Heart left ventricle (tissue), 13 donors: ENCODE data around the gene GNB5.

Source experiments
- POLR2A ChIP-seq, 2 donors: fragments of 450-650 bp; IDR thresholded peaks; one replicate each; pipeline ENCODE4 v1.6.1; 2017; ENCODE audit warnings: antibody characterized with exemption in 2 of 2, mild to moderate bottlenecking in 2 of 2, moderate library complexity in 2 of 2
- TF ChIP-seq, protein P1 (sequence below), 12 donors: fragments of 200-600 bp; sonication (generic) in 4 of 12; IDR thresholded peaks; one replicate each; pipeline versions ENCODE4 v1.5.0 to v1.8.0; 2018 to 2022; ENCODE audit warnings: antibody characterized with exemption in 12 of 12, mild to moderate bottlenecking in 5 of 12
- donor health status: ischemic (EF 13 %, LVEDD 7.1; RV severe dilation, severe dysfunction).
- donor health status: DM: no; HTN: yes; CAD: no.
- donor health status: DM: no; HTN: no; CAD: no.
- donor health status: ischemic (EF 25% LVEDD 6.9; RV normal size, moderate dysfunction).
- donor health status: ischemic (EF 25% LVEDD 5.7; RV mildly dilated, moderate dysfunction).
- donor health status: ischemic (EF 35%, LVEDD 5.7; RV mildly dilated, moderate dysfunction).
- donor health status: nonischemic (EF 11% LVEDD 7.7; RV severe dilation, severe dysfunction).
- donor health status: DM: yes; HTN: yes; CAD: no.
- donor health status: PGD.
- donor health status: ischemic (EF 29% LVEDD 5.4; RV normal size, mild dysfunction).
- donor health status: nonischemic (EF 23%, LVEDD 6.1; RV moderate dilation, normal function).

DNA sequence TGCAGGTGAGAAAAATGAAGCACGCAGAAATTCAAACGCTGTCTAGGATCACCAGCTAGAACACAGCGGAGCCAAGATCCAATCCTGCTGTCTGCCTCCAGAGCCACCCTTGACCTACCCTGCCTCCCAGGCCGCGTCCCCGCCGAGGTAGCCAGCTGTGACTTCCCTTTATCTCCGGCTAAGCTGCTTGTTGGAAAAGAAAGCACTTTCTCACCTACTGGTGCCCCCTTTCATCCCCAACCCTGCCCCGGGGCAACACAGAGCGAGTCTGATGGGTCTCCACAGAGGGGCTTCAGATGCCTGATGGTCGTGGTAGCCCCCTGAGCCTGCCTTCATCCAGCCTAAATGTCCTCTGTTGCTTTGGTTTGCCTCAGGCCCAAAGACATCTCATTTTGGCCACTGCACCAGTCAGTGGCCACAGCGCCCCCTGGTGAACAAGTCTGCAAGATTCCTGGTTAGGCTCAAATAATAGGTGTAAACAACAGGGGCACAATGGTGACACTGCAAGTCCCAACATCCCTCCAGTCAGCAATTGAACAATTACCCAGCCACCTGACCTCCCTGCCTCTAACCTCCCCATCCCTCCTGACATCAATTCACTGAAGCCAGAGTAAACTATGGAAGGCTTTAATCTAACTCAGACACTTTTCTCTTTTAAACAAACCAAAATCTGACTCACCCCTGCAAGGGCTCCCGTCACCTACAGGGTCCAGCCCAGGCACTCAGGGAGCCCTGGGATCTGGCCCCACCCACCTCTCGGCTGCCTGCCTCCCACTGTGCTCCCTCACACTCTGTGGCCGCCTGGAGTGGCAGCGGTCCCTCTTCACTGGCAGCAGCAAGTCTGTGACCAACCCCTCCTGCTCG is 51.4 kb downstream of the GNB5 start:
- TF ChIP-seq POLR2A (IDR thresholded peaks at IDR 0.05) = no peak
- TF ChIP-seq, protein P1, sequence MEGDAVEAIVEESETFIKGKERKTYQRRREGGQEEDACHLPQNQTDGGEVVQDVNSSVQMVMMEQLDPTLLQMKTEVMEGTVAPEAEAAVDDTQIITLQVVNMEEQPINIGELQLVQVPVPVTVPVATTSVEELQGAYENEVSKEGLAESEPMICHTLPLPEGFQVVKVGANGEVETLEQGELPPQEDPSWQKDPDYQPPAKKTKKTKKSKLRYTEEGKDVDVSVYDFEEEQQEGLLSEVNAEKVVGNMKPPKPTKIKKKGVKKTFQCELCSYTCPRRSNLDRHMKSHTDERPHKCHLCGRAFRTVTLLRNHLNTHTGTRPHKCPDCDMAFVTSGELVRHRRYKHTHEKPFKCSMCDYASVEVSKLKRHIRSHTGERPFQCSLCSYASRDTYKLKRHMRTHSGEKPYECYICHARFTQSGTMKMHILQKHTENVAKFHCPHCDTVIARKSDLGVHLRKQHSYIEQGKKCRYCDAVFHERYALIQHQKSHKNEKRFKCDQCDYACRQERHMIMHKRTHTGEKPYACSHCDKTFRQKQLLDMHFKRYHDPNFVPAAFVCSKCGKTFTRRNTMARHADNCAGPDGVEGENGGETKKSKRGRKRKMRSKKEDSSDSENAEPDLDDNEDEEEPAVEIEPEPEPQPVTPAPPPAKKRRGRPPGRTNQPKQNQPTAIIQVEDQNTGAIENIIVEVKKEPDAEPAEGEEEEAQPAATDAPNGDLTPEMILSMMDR (IDR thresholded peaks at IDR 0.05) = peak; percentile 54 to 80 (median 76)
